ENCODE measurements around the gene TRNP1. TPM values are rescaled to one million over a fixed set of nuclear protein-coding genes. Genes with fewer than 3 reads are reported as not detected.

Gene TRNP1
- total RNA-seq, 2 donors from 2014 or later, result 0.49 to 0.96 TPM

DNA sequence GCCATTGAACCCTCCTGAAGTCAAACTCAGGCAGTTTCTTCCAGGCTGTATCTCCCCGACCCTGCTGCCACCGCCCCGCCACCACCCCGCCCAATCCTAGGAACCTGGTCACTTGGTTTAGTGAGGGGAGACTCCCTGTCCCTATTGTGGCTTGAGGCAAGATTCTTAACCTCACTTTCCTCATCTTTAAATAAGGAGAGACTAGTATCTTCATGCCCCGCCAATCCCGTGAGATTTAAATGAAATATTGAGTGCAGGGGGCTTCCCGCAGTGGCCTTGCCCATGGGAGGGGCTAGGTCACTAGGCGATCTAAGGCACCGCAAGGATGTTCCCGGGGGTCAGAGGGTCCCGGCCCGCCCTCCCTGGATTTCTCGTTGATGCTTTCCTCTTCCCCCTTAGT is 34.2 kb upstream of the TRNP1 start:
- ATAC-seq (replicated peaks in 1 of 2) (no peak), DNase-seq (no peak)
- H3K4me3 Mint-ChIP-seq, result peak overlapping the region; percentile 69 to 70
- no peak overlapping the region for H3K27ac Mint-ChIP-seq
- peaks cover 0 to 2% of the 10 kb centered on the region in 2 donors for H3K36me3 Mint-ChIP-seq (ENCODE audit: insufficient read depth in 2 of 2)
- peaks cover 29% of the 10 kb centered on the region for H3K27me3 Mint-ChIP-seq (ENCODE audit: low read depth)
- peaks cover 0 to 2% of the 10 kb centered on the region in 2 donors for H3K9me3 Mint-ChIP-seq
- peaks cover 6% of the 10 kb centered on the region for H3K4me1 Mint-ChIP-seq (ENCODE audit: low read depth)

DNA sequence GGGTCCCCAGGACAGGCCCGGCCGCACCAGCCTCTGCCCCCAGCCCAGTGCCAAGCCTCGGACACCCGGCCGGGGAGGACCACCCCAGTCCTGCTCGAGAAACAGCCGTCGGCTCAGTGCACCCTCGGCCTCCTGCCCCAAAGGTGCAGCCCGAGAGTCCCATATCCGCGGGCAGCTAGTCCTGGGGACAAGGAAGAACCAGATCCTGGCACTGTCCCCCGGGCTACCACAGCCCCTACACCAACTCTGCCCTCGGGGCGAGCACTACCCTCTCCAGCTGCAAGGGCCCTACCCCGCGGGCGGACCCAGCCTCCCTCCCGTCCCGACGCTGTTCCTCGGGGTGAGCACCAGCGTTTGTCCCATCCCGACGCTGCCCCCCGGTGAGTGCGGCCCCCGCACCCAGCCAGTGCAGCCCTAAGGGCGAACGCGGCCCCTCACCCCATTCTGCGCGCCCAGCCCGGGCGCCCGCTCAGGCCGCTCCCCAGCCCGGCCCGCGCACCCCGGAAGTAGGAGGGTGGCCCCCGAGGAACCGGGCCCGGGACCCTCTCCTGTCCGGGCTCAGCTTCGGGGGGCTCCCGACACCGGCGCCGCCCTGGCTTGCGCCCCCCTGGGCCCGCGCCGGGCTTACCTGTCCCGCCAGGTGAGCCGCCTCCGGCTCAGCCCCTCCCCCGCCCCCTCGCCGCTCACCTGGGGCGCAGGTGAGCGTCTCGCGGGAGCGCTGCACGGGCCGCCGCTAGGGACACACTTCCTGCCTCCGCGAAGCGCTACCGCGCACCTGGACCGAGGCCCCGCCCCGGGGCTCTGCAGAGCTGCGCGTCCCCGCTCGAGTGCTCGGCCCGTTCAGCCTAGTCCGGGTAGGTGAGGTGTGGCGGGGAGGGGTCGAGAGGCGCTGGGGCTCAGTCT is 33.5 kb upstream of the TRNP1 start, which contains the start of gene KDF1:
KDF1 (minus strand) TSS at position 747 of the 903 bp plus-strand sequence. CDS start 8,088 bp downstream, outside the sequence.
- peaks cover 0 to 2% of the 10 kb centered on the region in 2 donors for H3K9me3 Mint-ChIP-seq
- peak; percentile 79 to 81 for ATAC-seq (replicated peaks in 1 of 2)
- peak; percentile 46 to 56 for DNase-seq
- peaks cover 29% of the 10 kb centered on the region for H3K27me3 Mint-ChIP-seq (ENCODE audit: low read depth)
- peaks cover 6% of the 10 kb centered on the region for H3K4me1 Mint-ChIP-seq (ENCODE audit: low read depth)
- no peak within 1 kb of the TSS for H3K27ac Mint-ChIP-seq
- H3K4me3 Mint-ChIP-seq, result peak within 1 kb of the TSS; percentile 75 to 83
- peaks cover 0 to 2% of the 10 kb centered on the region in 2 donors for H3K36me3 Mint-ChIP-seq (ENCODE audit: insufficient read depth in 2 of 2)

DNA sequence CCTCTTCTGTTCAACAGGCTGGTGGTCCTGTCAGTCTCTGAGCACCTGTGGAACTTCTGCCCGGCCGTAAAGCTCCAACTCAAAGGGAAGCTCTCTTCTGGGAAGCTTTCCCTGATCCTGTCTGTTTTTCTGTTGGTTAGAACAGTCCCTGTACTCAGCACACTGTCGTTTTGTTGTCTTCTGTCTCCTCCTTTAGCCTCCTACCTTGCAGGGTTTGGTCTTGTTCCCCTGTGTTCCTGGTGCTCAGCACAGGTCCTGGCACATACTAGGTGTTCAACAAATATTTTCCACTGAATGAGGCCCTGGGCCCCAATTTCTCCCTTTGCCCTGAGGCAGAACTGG is 32.9 kb upstream of the TRNP1 start:
- peak in 1 of 2 donors; percentile 12 for ATAC-seq (replicated peaks in 1 of 2)
- Mint-ChIP-seq H3K36me3 (ENCODE audit: insufficient read depth in 2 of 2) (peaks cover 0 to 2% of the 10 kb centered on the region in 2 donors), H3K27ac (no peak overlapping the region), H3K4me3 (peak overlapping the region; percentile 75 to 83), H3K4me1 (ENCODE audit: low read depth) (peaks cover 6% of the 10 kb centered on the region), H3K9me3 (peaks cover 0 to 2% of the 10 kb centered on the region in 2 donors), H3K27me3 (ENCODE audit: low read depth) (peaks cover 29% of the 10 kb centered on the region)
- no peak for DNase-seq

DNA sequence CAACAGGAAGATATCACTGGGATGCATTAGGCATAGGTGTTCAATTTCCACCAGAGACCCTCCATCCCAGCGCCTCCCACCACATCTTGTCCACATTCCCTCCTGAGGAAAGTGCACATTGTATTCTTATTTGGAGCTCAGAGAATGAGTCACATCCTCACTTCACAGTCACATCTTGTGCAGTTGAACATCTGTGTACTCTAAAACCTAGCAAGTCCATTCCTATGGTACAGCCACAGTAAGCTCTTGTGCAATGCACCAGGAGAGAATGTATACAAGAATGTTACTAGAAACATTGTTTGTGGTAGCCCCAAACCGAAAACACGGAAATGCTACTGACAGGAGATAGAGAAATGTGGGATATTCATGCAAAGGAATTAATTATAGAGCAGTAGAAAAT is 31.7 kb upstream of the TRNP1 start:
- ATAC-seq (replicated peaks in 1 of 2) (no peak), DNase-seq (no peak)
- H3K9me3 Mint-ChIP-seq, result no peaks in the 10 kb centered on the region
- peaks cover 0 to 2% of the 10 kb centered on the region in 2 donors for H3K36me3 Mint-ChIP-seq (ENCODE audit: insufficient read depth in 2 of 2)
- H3K27ac Mint-ChIP-seq, result no peak overlapping the region
- peaks cover 34% of the 10 kb centered on the region for H3K27me3 Mint-ChIP-seq (ENCODE audit: low read depth)
- H3K4me1 Mint-ChIP-seq (ENCODE audit: low read depth), result peaks cover 6% of the 10 kb centered on the region
- H3K4me3 Mint-ChIP-seq, result no peak overlapping the region

DNA sequence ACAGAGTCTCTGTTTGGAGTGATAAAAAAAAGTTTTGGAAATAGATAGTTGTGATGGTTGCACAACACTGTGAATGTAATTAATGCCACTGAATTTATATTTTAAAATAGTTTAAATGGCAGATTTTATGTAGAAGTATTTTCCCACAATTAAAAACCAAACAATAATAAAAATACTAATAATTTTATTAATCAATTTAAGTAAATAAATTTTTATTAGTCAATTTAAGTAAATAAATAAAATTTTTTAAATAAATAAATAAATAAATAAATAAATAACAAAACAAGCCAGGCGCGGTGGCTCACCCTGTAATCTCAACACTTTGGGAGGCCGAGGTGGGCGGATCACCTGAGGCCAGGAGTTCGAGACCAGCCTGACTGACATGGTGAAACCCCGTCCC is 28.3 kb upstream of the TRNP1 start:
- Mint-ChIP-seq H3K36me3 (ENCODE audit: insufficient read depth in 2 of 2) (peaks cover 0 to 2% of the 10 kb centered on the region in 2 donors), H3K4me1 (ENCODE audit: low read depth) (peaks cover 6% of the 10 kb centered on the region), H3K27me3 (ENCODE audit: low read depth) (peaks cover 35% of the 10 kb centered on the region), H3K9me3 (no peaks in the 10 kb centered on the region), H3K27ac (no peak overlapping the region), H3K4me3 (no peak overlapping the region)
- DNase-seq, result no peak
- no peak for ATAC-seq (replicated peaks in 1 of 2)

DNA sequence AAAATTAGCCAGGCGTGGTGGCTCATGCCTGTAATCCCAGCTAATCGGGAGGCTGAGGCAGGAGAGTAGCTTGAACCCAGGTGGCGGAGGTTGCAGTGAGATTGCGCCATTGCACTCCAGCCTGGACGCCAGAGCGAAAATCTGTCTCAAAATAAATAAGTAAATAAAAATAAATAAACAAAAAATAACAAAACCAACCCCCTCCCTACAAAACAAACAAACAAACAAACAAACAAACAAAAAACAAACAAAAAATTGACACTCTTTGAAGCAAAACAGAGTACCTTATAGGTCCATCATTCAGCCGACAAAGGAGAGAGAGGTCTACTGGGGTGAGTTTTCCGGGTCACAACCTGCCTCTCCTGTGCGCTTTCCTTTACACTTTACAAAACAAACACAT is 27.9 kb upstream of the TRNP1 start:
- H3K36me3 Mint-ChIP-seq (ENCODE audit: insufficient read depth in 2 of 2), result peaks cover 0 to 1% of the 10 kb centered on the region in 2 donors
- H3K27ac Mint-ChIP-seq, result no peak overlapping the region
- ATAC-seq (replicated peaks in 1 of 2) (no peak), DNase-seq (no peak)
- H3K27me3 Mint-ChIP-seq (ENCODE audit: low read depth), result peaks cover 32% of the 10 kb centered on the region
- H3K4me3 Mint-ChIP-seq, result no peak overlapping the region
- H3K4me1 Mint-ChIP-seq (ENCODE audit: low read depth), result peaks cover 3% of the 10 kb centered on the region
- no peaks in the 10 kb centered on the region for H3K9me3 Mint-ChIP-seq

DNA sequence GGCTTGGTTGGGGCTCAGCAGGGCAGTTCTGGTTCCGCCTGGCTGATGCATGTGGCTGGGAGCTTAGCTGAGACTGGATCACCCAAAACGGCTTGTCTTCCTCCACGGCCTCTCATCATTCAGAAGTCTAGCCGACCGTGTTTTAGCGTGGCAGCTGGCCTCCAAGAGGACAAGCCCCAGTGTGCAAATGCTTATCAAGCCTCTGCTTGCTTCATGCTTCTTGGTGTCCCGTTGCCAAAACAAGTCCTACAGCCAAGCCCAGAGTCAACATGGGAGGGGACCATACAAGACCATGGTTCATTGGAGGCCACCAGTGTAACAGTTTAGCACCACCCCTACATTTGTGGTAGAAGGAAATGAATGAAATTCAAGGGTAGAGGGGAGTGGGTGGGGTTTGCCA is 22.7 kb upstream of the TRNP1 start:
- H3K4me3 Mint-ChIP-seq, result no peak overlapping the region
- DNase-seq (no peak), ATAC-seq (replicated peaks in 1 of 2) (no peak)
- H3K27ac Mint-ChIP-seq, result no peak overlapping the region
- peaks cover 15% of the 10 kb centered on the region for H3K27me3 Mint-ChIP-seq (ENCODE audit: low read depth)
- peaks cover 8% of the 10 kb centered on the region for H3K4me1 Mint-ChIP-seq (ENCODE audit: low read depth)
- H3K9me3 Mint-ChIP-seq, result no peaks in the 10 kb centered on the region
- H3K36me3 Mint-ChIP-seq (ENCODE audit: insufficient read depth in 2 of 2), result no peaks in the 10 kb centered on the region

DNA sequence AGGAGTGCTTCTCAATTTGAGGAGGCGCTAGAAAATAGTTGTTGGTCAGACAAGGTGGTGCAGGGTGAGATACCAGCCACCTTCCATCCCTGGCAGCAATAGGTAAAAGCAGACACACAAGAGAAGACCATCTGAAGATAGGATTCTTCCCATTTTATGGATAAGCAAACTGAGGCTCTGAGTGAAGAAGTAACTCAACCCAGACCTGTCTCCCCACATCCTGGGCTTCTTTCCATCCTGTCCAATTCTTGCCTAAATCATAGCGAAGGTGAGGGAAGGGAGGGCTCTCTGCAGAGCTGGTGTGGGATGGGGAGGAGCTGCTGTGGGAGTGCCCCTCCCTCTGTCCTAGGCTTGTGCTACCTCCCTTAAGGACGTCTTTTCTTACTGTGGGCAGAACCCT is 21.9 kb upstream of the TRNP1 start:
- no peaks in the 10 kb centered on the region for H3K9me3 Mint-ChIP-seq
- peaks cover 12% of the 10 kb centered on the region for H3K27me3 Mint-ChIP-seq (ENCODE audit: low read depth)
- H3K4me1 Mint-ChIP-seq (ENCODE audit: low read depth), result peaks cover 8% of the 10 kb centered on the region
- no peaks in the 10 kb centered on the region for H3K36me3 Mint-ChIP-seq (ENCODE audit: insufficient read depth in 2 of 2)
- no peak overlapping the region for H3K27ac Mint-ChIP-seq
- ATAC-seq (replicated peaks in 1 of 2), result no peak
- DNase-seq, result no peak
- H3K4me3 Mint-ChIP-seq, result no peak overlapping the region

DNA sequence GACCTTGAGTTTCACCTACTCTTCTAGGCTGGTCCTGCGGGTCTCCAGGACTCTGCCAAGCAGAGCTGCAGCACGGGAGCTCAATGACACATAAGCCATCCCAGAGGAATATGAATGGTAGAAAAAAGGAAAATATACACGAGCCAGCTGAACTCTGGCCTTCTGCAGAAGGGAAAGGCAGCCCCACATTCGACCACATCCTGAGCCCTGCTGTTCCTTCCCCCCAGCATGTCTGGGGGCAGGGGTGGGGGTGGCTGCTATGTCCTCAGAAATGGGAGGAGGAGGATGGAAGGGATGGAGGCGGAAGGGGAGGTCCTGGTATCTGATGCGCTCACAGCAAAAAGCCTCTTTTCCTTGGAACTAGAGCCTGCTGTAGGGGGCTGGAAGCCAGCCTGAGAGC is 21.1 kb upstream of the TRNP1 start:
- H3K9me3 Mint-ChIP-seq, result no peaks in the 10 kb centered on the region
- no peak overlapping the region for H3K27ac Mint-ChIP-seq
- peaks cover 8% of the 10 kb centered on the region for H3K4me1 Mint-ChIP-seq (ENCODE audit: low read depth)
- peaks cover 8% of the 10 kb centered on the region for H3K27me3 Mint-ChIP-seq (ENCODE audit: low read depth)
- H3K36me3 Mint-ChIP-seq (ENCODE audit: insufficient read depth in 2 of 2), result no peaks in the 10 kb centered on the region
- DNase-seq (no peak), ATAC-seq (replicated peaks in 1 of 2) (no peak)
- no peak overlapping the region for H3K4me3 Mint-ChIP-seq

DNA sequence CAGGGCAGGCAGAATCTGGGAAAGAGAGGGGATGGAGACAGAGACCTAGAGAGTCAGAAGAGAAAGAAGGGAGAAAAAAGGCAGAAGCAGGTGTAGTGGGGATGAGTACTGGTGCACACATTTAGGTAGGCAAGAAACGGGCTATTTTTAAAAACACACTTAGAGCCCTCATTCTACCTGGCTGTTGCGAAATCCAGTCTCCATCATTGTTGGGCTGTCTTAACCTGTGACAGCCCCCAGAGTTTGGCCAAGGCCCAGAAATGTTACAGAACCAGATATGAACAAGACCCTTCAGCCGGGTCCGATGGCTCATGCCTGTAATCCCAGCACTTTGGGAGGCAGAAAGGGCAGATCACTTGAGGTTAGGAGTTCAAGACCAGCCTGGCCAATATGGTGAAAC is 20.7 kb upstream of the TRNP1 start:
- H3K36me3 Mint-ChIP-seq (ENCODE audit: insufficient read depth in 2 of 2), result no peaks in the 10 kb centered on the region

DNA sequence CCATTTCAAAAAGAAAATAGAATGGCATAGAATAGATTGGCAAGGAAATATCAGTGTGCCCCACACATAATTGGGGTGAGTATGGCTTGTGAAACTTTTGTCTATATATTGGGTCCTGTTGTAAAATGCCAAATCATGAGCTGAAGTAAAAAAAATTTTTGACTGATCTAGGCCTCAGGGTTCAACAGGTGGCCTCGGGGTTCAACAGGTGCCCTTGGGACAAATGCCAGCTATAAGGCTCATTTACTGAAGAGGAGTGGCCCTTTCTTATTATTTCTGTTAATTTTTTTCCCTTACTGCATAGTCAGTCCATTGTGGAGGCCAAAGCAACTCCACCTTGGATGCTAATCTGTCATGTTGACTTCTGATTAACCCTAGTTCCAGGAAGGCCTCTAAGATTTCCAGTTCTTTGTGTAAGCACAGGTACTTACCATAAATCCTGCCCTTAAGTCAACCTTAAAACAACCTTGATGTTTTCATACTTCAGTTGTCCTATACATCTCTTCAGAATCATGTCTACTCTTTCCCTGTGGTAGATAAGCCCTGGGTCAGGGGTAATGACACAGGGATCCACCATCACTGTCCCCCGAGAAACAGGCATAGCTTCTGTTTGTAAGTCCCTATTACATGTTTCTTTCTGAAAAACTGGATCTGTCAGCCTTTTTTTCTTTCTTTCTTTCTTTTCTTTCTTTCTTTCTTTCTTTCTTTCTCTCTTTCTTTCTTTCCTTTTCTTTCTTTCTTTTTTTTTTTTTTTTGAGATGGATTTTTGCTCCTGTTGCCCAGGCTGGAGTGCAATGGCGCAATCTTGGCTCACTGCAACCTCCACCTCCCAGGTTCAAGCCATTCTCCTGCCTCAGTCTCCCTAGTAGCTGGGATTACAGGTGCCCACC is 16.6 kb upstream of the TRNP1 start:
- Mint-ChIP-seq H3K4me3 (no peak overlapping the region), H3K27ac (peak overlapping the region; percentile 19)

More for the DNA sequence above, 20.7 kb upstream of the TRNP1 start:
- ATAC-seq (replicated peaks in 1 of 2), result no peak
- H3K4me3 Mint-ChIP-seq, result no peak overlapping the region
- DNase-seq, result no peak
- H3K9me3 Mint-ChIP-seq, result no peaks in the 10 kb centered on the region
- no peak overlapping the region for H3K27ac Mint-ChIP-seq
- peaks cover 8% of the 10 kb centered on the region for H3K4me1 Mint-ChIP-seq (ENCODE audit: low read depth)
- peaks cover 8% of the 10 kb centered on the region for H3K27me3 Mint-ChIP-seq (ENCODE audit: low read depth)

DNA sequence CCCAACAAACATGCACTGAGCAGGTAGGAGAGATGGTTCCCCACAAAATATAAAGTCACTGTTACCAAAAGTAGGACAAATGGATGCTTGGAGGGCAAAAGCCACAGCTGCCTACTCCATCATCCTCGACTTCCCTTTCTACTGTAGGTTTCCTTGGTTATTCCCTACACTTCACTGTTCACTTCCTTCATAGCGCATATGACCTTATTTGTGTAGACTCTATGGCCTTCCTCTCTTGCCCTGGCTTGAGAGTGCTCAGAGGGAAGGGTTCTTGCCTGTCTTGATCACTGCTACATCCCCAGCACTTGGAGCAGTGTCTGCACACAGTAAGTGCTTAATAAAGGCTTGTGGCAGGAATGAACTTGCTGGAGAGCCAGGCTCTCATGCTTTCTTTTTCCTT is 14.6 kb upstream of the TRNP1 start:
- no peak for ATAC-seq (replicated peaks in 1 of 2)
- no peak for DNase-seq
- no peaks in the 10 kb centered on the region for H3K4me1 Mint-ChIP-seq (ENCODE audit: low read depth)
- H3K4me3 Mint-ChIP-seq, result no peak overlapping the region
- peaks cover 15% of the 10 kb centered on the region for H3K27me3 Mint-ChIP-seq (ENCODE audit: low read depth)
- H3K27ac Mint-ChIP-seq, result no peak overlapping the region
- H3K36me3 Mint-ChIP-seq (ENCODE audit: insufficient read depth in 2 of 2), result no peaks in the 10 kb centered on the region
- no peaks in the 10 kb centered on the region for H3K9me3 Mint-ChIP-seq

More for the DNA sequence above, 16.6 kb upstream of the TRNP1 start:
- no peaks in the 10 kb centered on the region for H3K9me3 Mint-ChIP-seq
- no peaks in the 10 kb centered on the region for H3K36me3 Mint-ChIP-seq (ENCODE audit: insufficient read depth in 2 of 2)
- peaks cover 8% of the 10 kb centered on the region for H3K27me3 Mint-ChIP-seq (ENCODE audit: low read depth)
- DNase-seq, result no peak
- ATAC-seq (replicated peaks in 1 of 2), result no peak
- H3K4me1 Mint-ChIP-seq (ENCODE audit: low read depth), result peaks cover 8% of the 10 kb centered on the region

Measured in activated T-cell treated with anti-CD3 and anti-CD28 coated beads, Interleukin-2, amount 50 U/mL, for 72 hours (primary cell).